ENCODE results near the gene NWD2.

The NWD2 gene

GRCh38 chr4:37324546-37324945 lies 80.0 kb downstream of the NWD2 start:
- Mint-ChIP-seq H3K9me3 (peaks cover 7 to 12% of the 10 kb centered on the region in 2 donors), H3K27ac (no peak overlapping the region), H3K4me1 (ENCODE audit: low read depth in 2 of 2) (no peaks in the 10 kb centered on the region), H3K36me3 (ENCODE audit: insufficient read depth) (no peaks in the 10 kb centered on the region), H3K27me3 (no peaks in the 10 kb centered on the region), H3K4me3 (no peak overlapping the region)
- ATAC-seq (replicated peaks) (no peak), DNase-seq (no peak)

GRCh38 chr4:37326852-37327251 lies 82.3 kb downstream of the NWD2 start:
- Mint-ChIP-seq H3K27ac (no peak overlapping the region), H3K4me3 (no peak overlapping the region), H3K36me3 (ENCODE audit: insufficient read depth) (no peaks in the 10 kb centered on the region), H3K4me1 (ENCODE audit: low read depth in 2 of 2) (no peaks in the 10 kb centered on the region), H3K27me3 (no peaks in the 10 kb centered on the region), H3K9me3 (peaks cover 7 to 10% of the 10 kb centered on the region in 2 donors)
- no peak for ATAC-seq (replicated peaks)
- DNase-seq: no peak

- Mint-ChIP-seq H3K9me3 (peaks cover 2 to 10% of the 10 kb centered on the region in 2 donors), H3K4me3 (no peak overlapping the region), H3K27ac (no peak overlapping the region), H3K36me3 (ENCODE audit: insufficient read depth) (no peaks in the 10 kb centered on the region), H3K4me1 (ENCODE audit: low read depth in 2 of 2) (no peaks in the 10 kb centered on the region), H3K27me3 (no peaks in the 10 kb centered on the region)
- ATAC-seq (replicated peaks): no peak
- DNase-seq: no peak
Measured at GRCh38 chr4:37338972-37339371, 94.4 kb downstream of the NWD2 start.

- DNase-seq (no peak), ATAC-seq (replicated peaks) (no peak)
- H3K27me3 Mint-ChIP-seq: peaks cover 17 to 21% of the 10 kb centered on the region in 2 donors
- no peak overlapping the region for H3K4me3 Mint-ChIP-seq
- no peaks in the 10 kb centered on the region for H3K36me3 Mint-ChIP-seq (ENCODE audit: insufficient read depth)
- no peaks in the 10 kb centered on the region for H3K4me1 Mint-ChIP-seq (ENCODE audit: low read depth in 2 of 2)
- H3K9me3 Mint-ChIP-seq: peaks cover 0 to 2% of the 10 kb centered on the region in 2 donors
- H3K27ac Mint-ChIP-seq: no peak overlapping the region
Measured at GRCh38 chr4:37358748-37359147, 114.2 kb downstream of the NWD2 start.

GRCh38 chr4:37359261-37359660 lies 114.7 kb downstream of the NWD2 start:
- Mint-ChIP-seq H3K36me3 (ENCODE audit: insufficient read depth) (no peaks in the 10 kb centered on the region), H3K27ac (no peak overlapping the region), H3K4me1 (ENCODE audit: low read depth in 2 of 2) (no peaks in the 10 kb centered on the region), H3K27me3 (peaks cover 16 to 17% of the 10 kb centered on the region in 2 donors), H3K4me3 (no peak overlapping the region), H3K9me3 (no peaks in the 10 kb centered on the region)
- DNase-seq (no peak), ATAC-seq (replicated peaks) (no peak)

- Mint-ChIP-seq H3K36me3 (ENCODE audit: insufficient read depth) (no peaks in the 10 kb centered on the region), H3K4me1 (ENCODE audit: low read depth in 2 of 2) (no peaks in the 10 kb centered on the region), H3K27me3 (no peaks in the 10 kb centered on the region), H3K27ac (no peak overlapping the region), H3K4me3 (no peak overlapping the region), H3K9me3 (no peaks in the 10 kb centered on the region)
- ATAC-seq (replicated peaks): no peak
- no peak for DNase-seq
Measured at GRCh38 chr4:37365888-37366287, 121.3 kb downstream of the NWD2 start.

GRCh38 chr4:37367901-37368300 lies 123.4 kb downstream of the NWD2 start:
- no peak overlapping the region for H3K27ac Mint-ChIP-seq
- no peaks in the 10 kb centered on the region for H3K36me3 Mint-ChIP-seq (ENCODE audit: insufficient read depth)
- H3K4me1 Mint-ChIP-seq (ENCODE audit: low read depth in 2 of 2): no peaks in the 10 kb centered on the region
- H3K9me3 Mint-ChIP-seq: no peaks in the 10 kb centered on the region
- no peaks in the 10 kb centered on the region for H3K27me3 Mint-ChIP-seq
- ATAC-seq (replicated peaks) (no peak), DNase-seq (no peak)
- no peak overlapping the region for H3K4me3 Mint-ChIP-seq

- H3K9me3 Mint-ChIP-seq: no peaks in the 10 kb centered on the region
- H3K27ac Mint-ChIP-seq: no peak overlapping the region
- DNase-seq (no peak), ATAC-seq (replicated peaks) (no peak)
- no peaks in the 10 kb centered on the region for H3K36me3 Mint-ChIP-seq (ENCODE audit: insufficient read depth)
- H3K4me3 Mint-ChIP-seq: no peak overlapping the region
- H3K4me1 Mint-ChIP-seq (ENCODE audit: low read depth in 2 of 2): no peaks in the 10 kb centered on the region
- H3K27me3 Mint-ChIP-seq: no peaks in the 10 kb centered on the region
Measured at GRCh38 chr4:37370052-37370451, 125.5 kb downstream of the NWD2 start.

GRCh38 chr4:37381040-37381668 lies 136.6 kb downstream of the NWD2 start:
- no peaks in the 10 kb centered on the region for H3K4me1 Mint-ChIP-seq (ENCODE audit: low read depth in 2 of 2)
- H3K4me3 Mint-ChIP-seq: no peak overlapping the region
- no peaks in the 10 kb centered on the region for H3K36me3 Mint-ChIP-seq (ENCODE audit: insufficient read depth)
- no peak for DNase-seq
- ATAC-seq (replicated peaks): no peak
- no peak overlapping the region for H3K27ac Mint-ChIP-seq
- no peaks in the 10 kb centered on the region for H3K9me3 Mint-ChIP-seq
- H3K27me3 Mint-ChIP-seq: peaks cover 0 to 27% of the 10 kb centered on the region in 2 donors

- Mint-ChIP-seq H3K9me3 (no peaks in the 10 kb centered on the region), H3K27ac (no peak overlapping the region), H3K36me3 (ENCODE audit: insufficient read depth) (no peaks in the 10 kb centered on the region), H3K4me3 (no peak overlapping the region), H3K4me1 (ENCODE audit: low read depth in 2 of 2) (no peaks in the 10 kb centered on the region), H3K27me3 (peaks cover 0 to 27% of the 10 kb centered on the region in 2 donors)
- no peak for ATAC-seq (replicated peaks)
- DNase-seq: no peak
Measured at GRCh38 chr4:37383579-37384229, 139.2 kb downstream of the NWD2 start.

GRCh38 chr4:37385424-37385823 lies 140.9 kb downstream of the NWD2 start:
- H3K9me3 Mint-ChIP-seq: no peaks in the 10 kb centered on the region
- no peak overlapping the region for H3K27ac Mint-ChIP-seq
- peaks cover 0 to 27% of the 10 kb centered on the region in 2 donors for H3K27me3 Mint-ChIP-seq
- ATAC-seq (replicated peaks) (no peak), DNase-seq (no peak)
- no peak overlapping the region for H3K4me3 Mint-ChIP-seq
- H3K36me3 Mint-ChIP-seq (ENCODE audit: insufficient read depth): no peaks in the 10 kb centered on the region
- H3K4me1 Mint-ChIP-seq (ENCODE audit: low read depth in 2 of 2): no peaks in the 10 kb centered on the region

- ATAC-seq (replicated peaks) (no peak), DNase-seq (no peak)
- no peaks in the 10 kb centered on the region for H3K4me1 Mint-ChIP-seq (ENCODE audit: low read depth in 2 of 2)
- H3K27me3 Mint-ChIP-seq: peaks cover 6 to 8% of the 10 kb centered on the region in 2 donors
- H3K36me3 Mint-ChIP-seq (ENCODE audit: insufficient read depth): no peaks in the 10 kb centered on the region
- H3K9me3 Mint-ChIP-seq: no peaks in the 10 kb centered on the region
- H3K27ac Mint-ChIP-seq: no peak overlapping the region
- H3K4me3 Mint-ChIP-seq: no peak overlapping the region
Measured at GRCh38 chr4:37388681-37389365, 144.3 kb downstream of the NWD2 start.

- peaks cover 2 to 6% of the 10 kb centered on the region in 2 donors for H3K27me3 Mint-ChIP-seq
- no peaks in the 10 kb centered on the region for H3K4me1 Mint-ChIP-seq (ENCODE audit: low read depth in 2 of 2)
- no peaks in the 10 kb centered on the region for H3K36me3 Mint-ChIP-seq (ENCODE audit: insufficient read depth)
- H3K9me3 Mint-ChIP-seq: no peaks in the 10 kb centered on the region
- no peak for ATAC-seq (replicated peaks)
- no peak overlapping the region for H3K27ac Mint-ChIP-seq
- no peak overlapping the region for H3K4me3 Mint-ChIP-seq
- no peak for DNase-seq
Measured at GRCh38 chr4:37389366-37389765, 144.8 kb downstream of the NWD2 start.
